ENCODE data around the gene RNF115. TPM values are rescaled to one million over a fixed set of nuclear protein-coding genes. Genes with fewer than 3 reads are reported as not detected.

RNF115 gene

GRCh38 chr1:145689922-145690321 is 134.0 kb downstream of the RNF115 start:
- no peaks in the 10 kb centered on the region for H3K27me3 ChIP-seq (ENCODE audit: insufficient read depth, poor library complexity, severe bottlenecking)
- no peak overlapping the region for H3K27ac ChIP-seq (replicated peaks)
- DNase-seq (ENCODE audit: low read depth in 1 of 2, low spot score in 1 of 2): no peak
- H3K4me3 ChIP-seq (replicated peaks; ENCODE audit: insufficient read depth, low read length): no peak overlapping the region
- TF ChIP-seq POLR2AphosphoS5 (IDR thresholded peaks at IDR 0.05; ENCODE audit: low read depth) (no peak), REST (IDR thresholded peaks at IDR 0.05; ENCODE audit: insufficient replicate concordance, low read depth) (no peak)

- no peak overlapping the region for H3K27ac ChIP-seq (replicated peaks)
- no peak for DNase-seq (ENCODE audit: low read depth in 1 of 2, low spot score in 1 of 2)
- TF ChIP-seq CTCF (IDR thresholded peaks at IDR 0.05; ENCODE audit: insufficient read depth, low read length) (no peak), SPI1 (IDR thresholded peaks at IDR 0.05; ENCODE audit: borderline replicate concordance, low read depth) (no peak), GABPA (IDR thresholded peaks at IDR 0.05; ENCODE audit: low read depth) (no peak), POLR2AphosphoS5 (IDR thresholded peaks at IDR 0.05; ENCODE audit: low read depth) (no peak), REST (IDR thresholded peaks at IDR 0.05; ENCODE audit: insufficient replicate concordance, low read depth) (no peak)
- no peak overlapping the region for H3K4me3 ChIP-seq (replicated peaks; ENCODE audit: insufficient read depth, low read length)
- H3K27me3 ChIP-seq (ENCODE audit: insufficient read depth, poor library complexity, severe bottlenecking): no peaks in the 10 kb centered on the region
These were observed 135.0 kb downstream of the RNF115 start for GRCh38 chr1:145688924-145689323.

Small RNAs within 50 kb of the gene (microRNA-seq; reads per million reads assigned to microRNA genes)
- not detected for gene MIR6736

Data from HL-60 (cell line).